Kidney epithelial cell (primary cell): ENCODE data around the gene PAMR1. TPM values are rescaled to one million over a fixed set of nuclear protein-coding genes. Genes with fewer than 3 reads are reported as not detected.
"Not testable (repeated sequence)": the region's sequence is repeated elsewhere in the genome, so short reads cannot be mapped to it uniquely, and the experiment has no call there.

Source experiments
- DNase-seq: peaks from one replicate; pipeline ENCODE4 v3.0.0-alpha.2; 2010; ENCODE audit warnings: low read depth
- H3K27me3 ChIP-seq: 2 replicates; pipeline ENCODE4 v1.6.0; 2011; ENCODE audit warnings: low read length; ENCODE audit not compliant: control insufficient read depth, insufficient read depth
- H3K36me3 ChIP-seq: 2 replicates; pipeline ENCODE4 v1.5.1; 2011; ENCODE audit warnings: low read length; ENCODE audit not compliant: control insufficient read depth, insufficient read depth
- H3K4me3 ChIP-seq: 2 replicates; pipeline ENCODE4 v1.5.1; 2011; ENCODE audit warnings: low read depth, mild to moderate bottlenecking, control low read depth, low read length
- CTCF ChIP-seq: IDR thresholded peaks from 2 replicates; pipeline ENCODE4 v1.5.1; 2011; ENCODE audit warnings: mild to moderate bottlenecking, moderate library complexity, low read length, control low read depth, inconsistent platforms; ENCODE audit not compliant: insufficient read depth, poor library complexity, severe bottlenecking
- total RNA-seq: library from RNA; depleted of rRNA; stranded (reverse); fragments of >200 nt; gene quantifications from 2 replicates; pipeline ENCODE4 v1.2.3, GENCODE V29; 2015

Gene PAMR1
- total RNA-seq, 1 donor from 2014 or later: 0.84 TPM

- no peak for DNase-seq
- no peak overlapping the region for H3K4me3 ChIP-seq
- H3K27me3 ChIP-seq: peaks cover 12% of the 10 kb centered on the region
- H3K36me3 ChIP-seq: no peaks in the 10 kb centered on the region
- no peak for TF ChIP-seq CTCF
These were observed 1.6 kb downstream of the PAMR1 start for GRCh38 chr11:35523861-35524260.

- TF ChIP-seq CTCF: no peak
- no peak for DNase-seq
- Histone ChIP-seq H3K36me3 (no peaks in the 10 kb centered on the region), H3K4me3 (no peak overlapping the region), H3K27me3 (peaks cover 14% of the 10 kb centered on the region)
These were observed 2.1 kb downstream of the PAMR1 start for GRCh38 chr11:35523331-35523768.

GRCh38 chr11:35522091-35522490, 3.3 kb downstream of the PAMR1 start:
- peaks cover 14% of the 10 kb centered on the region for H3K27me3 ChIP-seq
- DNase-seq, H3K36me3 ChIP-seq, H3K4me3 ChIP-seq: not testable (repeated sequence)

- no peak for TF ChIP-seq CTCF
- no peak overlapping the region for H3K4me3 ChIP-seq
- peaks cover 11% of the 10 kb centered on the region for H3K27me3 ChIP-seq
- H3K36me3 ChIP-seq: no peaks in the 10 kb centered on the region
- no peak for DNase-seq
These were observed 5.0 kb downstream of the PAMR1 start for GRCh38 chr11:35520376-35520775.

- TF ChIP-seq CTCF: no peak
- Histone ChIP-seq H3K4me3 (no peak overlapping the region), H3K36me3 (no peaks in the 10 kb centered on the region), H3K27me3 (peaks cover 4% of the 10 kb centered on the region)
- DNase-seq: no peak
These were observed 6.7 kb downstream of the PAMR1 start for GRCh38 chr11:35518766-35519165.

GRCh38 chr11:35517481-35517880, 7.9 kb downstream of the PAMR1 start:
- H3K4me3 ChIP-seq: no peak overlapping the region
- DNase-seq: no peak
- TF ChIP-seq CTCF: no peak
- peaks cover 7% of the 10 kb centered on the region for H3K27me3 ChIP-seq
- H3K36me3 ChIP-seq: no peaks in the 10 kb centered on the region
